GM12873 (cell line): ENCODE results near the gene AUTS2.

Experiments used
- CTCF ChIP-seq: IDR thresholded peaks from 2 replicates; pipeline ENCODE4 v1.5.1; 2012; ENCODE audit warnings: low read depth, mild to moderate bottlenecking, moderate library complexity, low read length, control low read depth; ENCODE audit not compliant: insufficient read depth; ENCODE audit errors: missing control alignments

Gene AUTS2

DNA sequence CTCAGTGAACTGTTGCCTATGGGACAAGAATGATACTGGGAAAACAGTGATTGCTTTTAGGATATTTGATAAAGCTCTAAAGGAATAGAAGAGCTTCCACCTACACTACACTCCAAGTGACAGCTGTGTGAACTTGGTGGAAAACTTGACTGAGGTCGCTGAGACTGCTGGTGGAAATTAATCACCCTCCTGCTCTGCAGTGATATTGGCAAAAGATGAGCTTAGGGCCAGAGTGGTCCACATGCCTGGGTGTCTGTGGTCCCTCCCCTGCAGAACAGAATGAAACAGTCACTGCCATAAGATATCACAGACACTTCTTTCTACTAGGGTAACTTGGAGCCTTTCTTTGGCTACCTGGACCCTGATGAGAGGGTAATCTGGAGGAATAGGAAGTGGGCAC lies 1151.6 kb downstream of the AUTS2 start:
- no peak for TF ChIP-seq CTCF

DNA sequence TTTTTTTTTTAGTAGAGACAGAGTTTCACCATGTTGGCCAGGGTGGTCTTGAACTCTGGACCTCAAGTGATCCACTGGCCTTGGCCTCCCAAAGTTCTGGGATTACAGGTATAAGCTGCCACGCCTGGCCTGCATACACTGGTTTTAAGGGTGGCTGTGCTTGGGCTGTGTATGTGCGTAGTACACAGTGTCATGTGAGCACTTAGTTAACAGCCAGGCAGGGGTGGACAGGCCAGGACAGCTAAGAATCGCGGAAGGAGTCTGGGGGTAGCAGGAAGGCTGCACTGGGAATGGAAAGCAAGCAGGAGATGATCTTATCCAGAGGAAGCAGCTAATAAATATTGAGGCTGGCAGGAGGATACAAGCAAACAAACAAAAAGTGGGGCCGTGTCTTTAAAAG lies 1153.6 kb downstream of the AUTS2 start:
- TF ChIP-seq CTCF: no peak

- TF ChIP-seq CTCF: no peak
These were observed 1154.5 kb downstream of the AUTS2 start for GRCh38 chr7:70752794-70753241.

DNA sequence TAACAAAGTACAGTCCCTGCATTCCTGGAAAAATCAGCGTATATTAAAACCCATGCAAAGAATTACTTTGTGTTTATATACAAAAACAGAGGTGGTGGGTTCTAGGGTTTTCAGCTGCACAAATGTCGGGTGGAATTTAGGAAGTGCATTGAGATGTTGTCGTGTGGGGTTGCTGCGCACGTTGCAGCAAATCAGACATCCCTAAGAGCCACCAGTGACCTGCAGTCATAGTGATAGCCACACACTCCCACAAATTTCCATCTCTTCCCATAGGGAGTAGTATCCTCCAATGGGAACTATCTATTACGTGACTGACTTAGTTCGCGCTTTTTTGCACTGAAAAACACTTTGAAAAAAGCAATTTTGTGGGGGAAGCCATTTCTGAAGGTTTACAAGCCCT lies 1158.5 kb downstream of the AUTS2 start:
- no peak for TF ChIP-seq CTCF

- TF ChIP-seq CTCF: no peak
These were observed 1160.4 kb downstream of the AUTS2 start for GRCh38 chr7:70758646-70759045.

DNA sequence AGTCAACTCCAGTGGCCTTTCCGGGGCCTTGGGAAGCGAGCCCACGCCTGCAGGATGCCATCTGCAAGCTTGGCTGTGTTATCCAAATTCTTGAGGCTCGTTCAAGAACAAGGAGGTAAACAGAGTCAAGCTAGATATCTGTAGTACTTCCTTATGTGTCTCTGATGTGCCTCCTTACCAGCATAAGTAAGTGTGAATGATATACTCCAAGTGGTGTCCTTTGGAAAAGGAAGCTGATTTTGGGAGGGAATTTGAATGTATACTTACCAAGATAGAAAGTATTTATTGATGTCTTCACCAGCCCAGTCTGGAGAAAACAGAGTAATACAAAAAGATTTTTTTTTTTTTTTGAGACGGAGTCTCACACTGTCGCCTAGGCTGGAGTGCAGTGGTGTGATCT lies 1161.4 kb downstream of the AUTS2 start:
- no peak for TF ChIP-seq CTCF

- no peak for TF ChIP-seq CTCF
These were observed 1163.5 kb downstream of the AUTS2 start for GRCh38 chr7:70761711-70762328.
